Tongue (tissue), 2 donors: ENCODE data around the gene HAAO. TPM values are rescaled to one million over a fixed set of nuclear protein-coding genes. Genes with fewer than 3 reads are reported as not detected.
"Not testable (repeated sequence)": the region's sequence is repeated elsewhere in the genome, so short reads cannot be mapped to it uniquely, and the experiment has no call there.

Experiments used
- DNase-seq: peaks from one replicate; pipeline ENCODE4 v3.0.0-alpha.2; 2015
- total RNA-seq: library from RNA; depleted of rRNA; stranded (reverse); fragments of >200 nt; gene quantifications from one replicate; pipeline ENCODE4 v1.2.3, GENCODE V29; 2014

The HAAO gene
- total RNA-seq = 24.3 TPM

- DNase-seq = peak; percentile 83
Measured at GRCh38 chr2:42792583-42793333, at the start of gene HAAO. HAAO (minus strand) TSS chr2:42792583; CDS start chr2:42792536, 47 bp downstream.

GRCh38 chr2:42841344-42841743 lies 49.0 kb upstream of the HAAO start:
- DNase-seq = no peak

- no peak for DNase-seq
Measured at GRCh38 chr2:42840760-42841159, 48.4 kb upstream of the HAAO start.

GRCh38 chr2:42839809-42840501 lies 47.6 kb upstream of the HAAO start:
- DNase-seq = no peak

- DNase-seq = no peak
Measured at GRCh38 chr2:42838133-42838532, 45.8 kb upstream of the HAAO start.

GRCh38 chr2:42835577-42836371 lies 43.4 kb upstream of the HAAO start:
- no peak for DNase-seq

- no peak for DNase-seq
Measured at GRCh38 chr2:42834161-42834560, 41.8 kb upstream of the HAAO start.

GRCh38 chr2:42832289-42832634 lies 39.9 kb upstream of the HAAO start:
- DNase-seq = no peak

- DNase-seq = not testable (repeated sequence)
Measured at GRCh38 chr2:42831575-42832288, 39.3 kb upstream of the HAAO start.

- DNase-seq = no peak
Measured at GRCh38 chr2:42830922-42831574, 38.7 kb upstream of the HAAO start.

- DNase-seq = peak; percentile 53
Measured at GRCh38 chr2:42829671-42830440, 37.5 kb upstream of the HAAO start.

- DNase-seq = peak; percentile 89
Measured at GRCh38 chr2:42828487-42829425, 36.4 kb upstream of the HAAO start.

- DNase-seq = peak; percentile 95
Measured at GRCh38 chr2:42827647-42828486, 35.5 kb upstream of the HAAO start.

GRCh38 chr2:42826231-42826630 lies 33.8 kb upstream of the HAAO start:
- DNase-seq = no peak

GRCh38 chr2:42824454-42824807 lies 32.0 kb upstream of the HAAO start:
- DNase-seq = no peak

- no peak for DNase-seq
Measured at GRCh38 chr2:42823744-42824453, 31.5 kb upstream of the HAAO start.

- DNase-seq = no peak
Measured at GRCh38 chr2:42819160-42819559, 26.8 kb upstream of the HAAO start.

- DNase-seq = no peak
Measured at GRCh38 chr2:42815726-42816125, 23.3 kb upstream of the HAAO start.
